HG02588 (cell line): ENCODE data around the gene PTPRK.

Experiments
- ATAC-seq: cut with Tn5 transposase; IDR thresholded peaks from one replicate; pipeline ENCODE4 v1.9.1; 2021; ENCODE audit warnings: mild to moderate bottlenecking, moderate library complexity; ENCODE audit not compliant: unreplicated experiment

The PTPRK gene

GRCh38 chr6:128395596-128395995 is 124.8 kb downstream of the PTPRK start:
- ATAC-seq, result no peak

- ATAC-seq, result no peak
Measured at GRCh38 chr6:128395188-128395587, 125.2 kb downstream of the PTPRK start.

GRCh38 chr6:128394167-128394566 is 126.2 kb downstream of the PTPRK start:
- no peak for ATAC-seq

DNA sequence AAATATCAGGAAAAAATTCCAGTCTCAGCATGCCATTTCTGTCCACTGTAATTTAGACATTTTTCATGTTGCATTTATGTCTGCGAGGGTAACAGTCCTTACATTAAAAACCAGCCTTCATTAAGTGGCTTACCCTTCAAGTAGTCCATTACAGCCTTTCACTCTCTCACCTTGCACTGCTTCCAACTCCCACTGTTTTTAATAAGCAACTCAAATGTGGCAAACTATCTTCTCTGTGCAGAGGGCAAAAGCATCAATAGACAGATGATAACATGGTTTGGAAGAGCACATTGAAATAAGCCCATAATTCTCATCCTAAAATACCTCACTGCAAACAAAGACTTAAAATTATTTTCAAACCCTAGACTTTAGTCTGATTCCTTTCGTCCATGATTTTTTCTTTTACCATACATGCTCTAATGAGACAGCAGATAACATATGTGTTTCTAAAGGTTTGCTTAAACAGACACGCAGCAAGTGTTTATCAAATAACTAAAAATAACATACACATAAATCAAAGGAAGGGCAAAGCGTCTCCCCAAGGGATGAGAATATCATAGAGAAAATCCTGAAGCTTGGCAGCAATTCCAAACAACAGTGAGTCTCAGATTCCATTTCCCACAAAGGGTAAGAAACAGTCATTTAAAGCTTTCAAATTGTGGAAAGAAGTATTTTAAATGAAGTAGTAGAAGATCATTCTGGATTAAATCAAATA is 130.4 kb downstream of the PTPRK start:
- no peak for ATAC-seq

DNA sequence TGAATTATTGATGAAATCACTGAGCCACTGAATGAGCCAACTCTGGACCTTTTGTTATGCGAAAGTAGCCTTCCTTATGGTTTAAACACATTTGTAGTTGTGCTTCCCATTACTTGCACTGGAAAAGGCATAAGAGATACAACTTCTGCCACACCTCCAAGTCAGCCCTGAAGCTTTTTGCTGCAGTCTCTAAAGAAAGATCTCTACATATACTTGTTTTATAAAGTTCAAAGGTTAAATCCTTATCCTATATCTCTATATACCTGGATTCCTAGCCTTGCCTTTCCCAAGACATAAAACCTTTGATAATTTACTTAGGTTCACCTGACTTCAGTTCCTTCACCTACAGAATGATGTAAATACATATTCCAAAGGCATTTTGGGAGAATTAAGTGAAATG is 132.0 kb downstream of the PTPRK start:
- ATAC-seq, result no peak

DNA sequence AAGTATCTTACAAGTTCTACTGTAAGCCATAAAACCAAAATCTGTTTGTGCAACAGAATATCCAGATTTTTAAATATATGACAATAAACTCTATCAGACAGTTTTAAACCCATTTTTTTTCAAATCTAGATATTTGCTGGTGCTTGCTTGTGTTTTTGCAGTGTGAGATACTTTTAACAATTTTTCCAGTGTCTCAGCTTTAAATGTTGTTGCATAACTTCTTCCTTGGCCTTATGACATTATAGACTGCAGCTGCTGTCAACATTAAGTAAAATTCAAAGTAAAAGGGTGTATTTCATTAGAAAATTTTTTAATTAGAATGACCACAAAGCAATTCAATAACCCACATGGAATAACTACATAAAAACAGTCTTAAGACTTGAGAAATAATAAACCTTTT is 139.5 kb downstream of the PTPRK start:
- ATAC-seq, result no peak

- no peak for ATAC-seq
Measured at GRCh38 chr6:128379577-128379976, 140.8 kb downstream of the PTPRK start.

GRCh38 chr6:128376952-128377503 is 143.4 kb downstream of the PTPRK start:
- ATAC-seq, result no peak

DNA sequence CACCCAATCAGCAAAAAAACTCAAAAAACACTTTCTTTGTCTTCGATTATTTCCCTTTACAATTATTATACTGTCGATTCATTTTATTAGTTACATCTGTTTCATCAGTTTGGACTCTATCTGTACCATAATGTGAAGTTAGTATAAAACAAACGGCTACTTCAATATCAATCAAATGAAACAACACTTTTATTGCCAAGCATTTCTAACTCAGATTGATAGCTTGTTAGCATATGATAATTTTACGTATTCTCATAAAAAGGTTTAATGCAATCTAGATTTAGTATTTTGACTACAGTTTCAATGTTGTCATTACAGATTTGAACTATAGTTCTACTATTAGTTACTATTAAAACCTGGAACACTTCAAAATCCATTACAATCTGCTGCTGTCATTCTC is 149.3 kb downstream of the PTPRK start:
- no peak for ATAC-seq

DNA sequence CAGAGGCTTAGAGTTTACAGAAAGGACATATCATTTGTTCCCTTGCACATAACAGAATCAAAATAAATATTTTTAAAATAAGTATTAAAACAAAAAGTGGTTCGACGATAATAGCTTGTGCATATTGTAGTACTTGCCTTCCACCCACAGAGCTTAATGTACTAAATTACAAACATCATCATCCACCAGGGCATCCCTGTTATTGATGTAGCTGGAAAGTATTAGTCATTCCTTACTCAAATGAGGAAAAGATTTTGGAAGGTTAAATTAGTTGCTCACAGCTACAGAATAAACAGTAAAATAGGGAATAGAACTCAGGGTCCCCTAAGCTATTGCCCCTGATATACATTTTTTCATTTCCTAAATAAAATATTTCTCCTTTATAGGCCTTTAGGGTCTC is 150.3 kb downstream of the PTPRK start:
- ATAC-seq, result no peak

GRCh38 chr6:128368213-128368944 is 152.0 kb downstream of the PTPRK start:
- ATAC-seq, result no peak

GRCh38 chr6:128367437-128367836 is 153.0 kb downstream of the PTPRK start:
- ATAC-seq, result no peak

DNA sequence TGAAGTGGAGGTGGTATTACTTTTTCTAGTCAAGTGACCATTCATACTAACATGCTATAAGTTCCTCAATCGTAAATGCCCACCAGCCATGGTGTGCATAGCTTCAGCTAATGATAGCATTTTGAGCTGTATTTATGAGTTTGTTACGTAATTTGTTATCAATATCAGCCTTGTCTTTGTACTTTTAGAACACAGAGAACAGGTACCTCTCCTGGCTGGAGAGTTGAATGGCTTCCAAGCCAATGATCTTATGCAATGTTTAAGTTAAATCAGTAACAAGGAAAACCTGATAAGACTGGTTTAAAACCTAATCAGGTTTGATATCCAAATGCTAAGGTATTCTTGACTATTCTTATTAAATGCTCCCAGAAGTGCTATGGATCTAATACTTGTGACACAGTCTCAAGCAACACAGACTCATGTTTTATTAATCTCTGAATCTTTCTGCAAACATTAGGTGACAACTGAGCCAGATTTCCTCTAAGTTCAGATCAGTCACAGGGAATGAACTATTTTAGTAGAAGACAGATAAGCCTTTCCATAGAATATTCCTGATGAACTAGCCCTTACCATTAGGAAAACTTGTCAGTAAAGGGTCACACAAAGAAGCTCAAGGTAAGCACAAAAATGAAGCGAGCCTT is 154.8 kb downstream of the PTPRK start:
- ATAC-seq, result no peak

DNA sequence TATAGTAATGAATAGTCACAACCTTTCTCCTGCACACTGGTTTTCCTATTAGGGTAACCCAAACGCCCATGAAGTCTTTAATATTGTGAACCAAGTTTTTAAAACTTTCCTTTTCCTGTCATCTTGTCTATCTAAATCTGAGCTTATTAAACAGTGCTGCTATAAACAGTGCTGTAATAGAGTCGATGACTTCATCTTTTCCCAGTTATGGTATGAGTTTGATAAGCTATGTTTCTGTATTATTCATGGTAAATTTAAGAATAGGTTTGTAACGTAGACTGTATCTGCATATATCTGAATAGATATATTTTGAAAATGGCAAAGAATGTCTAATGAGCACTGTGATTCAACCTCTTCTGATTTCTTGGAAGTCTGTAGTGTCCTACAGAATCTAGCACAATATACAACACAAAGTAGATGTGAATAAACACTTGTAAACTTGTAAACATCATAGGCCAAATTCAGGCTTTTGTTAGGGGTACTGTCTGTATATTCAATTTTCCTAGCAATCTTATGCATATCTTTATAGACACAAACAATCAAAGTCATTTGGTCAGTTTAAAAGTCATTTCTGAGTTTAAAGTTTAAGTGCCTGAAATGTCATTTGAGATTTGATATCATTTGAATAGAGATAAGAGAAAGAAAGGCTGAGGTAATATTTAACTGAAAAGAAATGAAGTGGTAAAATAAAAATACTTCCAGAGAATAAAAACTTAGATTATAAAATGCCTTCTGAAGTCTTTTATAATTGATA is 155.5 kb downstream of the PTPRK start:
- no peak for ATAC-seq

DNA sequence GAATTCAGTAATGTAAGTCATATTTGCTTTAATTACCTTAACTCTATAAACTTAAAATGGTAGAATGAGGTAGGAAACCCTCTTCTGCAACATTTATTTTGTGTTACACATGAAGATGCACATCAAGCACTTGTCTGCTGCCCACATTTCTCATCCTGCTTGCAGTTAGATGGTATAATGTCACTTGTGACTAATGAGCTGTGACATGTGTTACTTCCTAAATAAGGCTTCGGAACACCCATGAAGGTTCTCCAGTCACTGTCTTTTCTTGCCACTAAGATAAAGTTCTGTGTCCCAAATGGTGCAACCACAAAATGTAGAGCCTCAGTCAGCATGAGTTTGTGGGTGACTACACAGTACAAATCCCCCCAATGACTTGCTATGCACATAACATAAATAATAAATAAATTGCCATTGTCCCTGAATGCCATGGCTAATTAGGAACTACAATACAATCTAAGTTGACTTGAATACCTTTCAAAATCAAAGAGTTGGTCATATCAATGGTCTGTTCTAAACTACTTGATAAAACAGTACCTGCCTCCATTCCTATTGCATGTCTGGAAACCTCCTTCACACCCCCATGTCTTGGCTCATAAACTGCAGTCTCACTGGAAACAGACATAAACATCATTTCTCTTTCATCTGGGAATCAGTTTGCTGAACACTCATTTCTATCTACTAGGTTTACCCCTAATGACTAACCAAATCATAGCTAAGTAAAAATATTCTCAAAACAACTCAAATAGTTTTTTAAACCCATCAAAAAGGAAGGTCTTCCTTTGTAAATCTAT is 157.2 kb downstream of the PTPRK start:
- no peak for ATAC-seq

DNA sequence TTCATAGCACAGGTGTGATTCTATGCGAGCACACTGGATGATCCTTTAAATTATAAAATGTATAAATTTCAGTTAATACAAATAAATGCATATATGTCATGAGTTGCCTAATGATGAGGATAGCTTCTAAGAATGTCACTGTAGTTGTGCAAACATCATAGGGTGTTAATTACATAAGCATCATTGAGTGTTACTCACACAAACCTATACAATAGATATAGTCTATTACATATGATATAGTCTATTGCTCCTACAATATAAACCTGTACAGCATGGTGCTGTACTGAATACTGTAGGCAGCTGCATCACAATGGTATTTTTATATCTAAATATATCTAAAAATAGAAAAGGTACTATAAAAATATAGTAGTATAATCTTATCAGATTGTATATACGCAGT is 159.0 kb downstream of the PTPRK start:
- no peak for ATAC-seq

- ATAC-seq, result no peak
Measured at GRCh38 chr6:128358244-128358776, 162.1 kb downstream of the PTPRK start.

DNA sequence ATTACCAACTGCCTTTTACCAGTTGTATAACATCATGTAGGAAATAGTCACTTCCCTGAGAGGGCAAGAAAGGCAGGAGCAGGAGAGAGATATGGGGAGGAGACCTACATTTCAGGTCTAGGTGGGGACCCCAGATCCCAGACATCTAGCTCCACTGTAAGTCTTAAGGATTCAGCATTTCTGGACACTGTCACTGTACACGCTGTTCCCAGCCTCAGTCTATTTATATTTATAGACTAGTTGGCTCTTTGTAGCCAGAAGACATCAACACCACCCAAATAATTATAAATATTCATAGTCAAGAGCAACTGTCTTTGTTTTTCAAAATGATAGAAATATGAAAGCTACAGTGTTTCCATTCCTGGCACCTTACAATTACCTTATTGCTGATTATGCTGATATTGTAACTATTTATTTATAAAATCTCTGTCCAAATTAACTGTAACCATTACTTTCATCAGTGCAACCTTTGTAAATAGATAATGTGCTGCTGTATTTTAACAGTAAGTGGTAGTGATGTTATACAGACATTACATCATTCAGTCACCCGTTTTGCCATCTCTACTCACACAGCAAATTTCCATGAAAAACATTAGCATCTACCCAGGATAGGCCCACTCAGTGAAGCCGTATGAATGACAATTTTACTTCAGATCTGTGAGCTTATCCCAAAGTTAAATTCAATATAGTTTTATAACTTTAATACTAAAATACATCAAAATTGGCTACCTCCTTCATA is 162.8 kb downstream of the PTPRK start:
- no peak for ATAC-seq

GRCh38 chr6:128352366-128352765 is 168.0 kb downstream of the PTPRK start:
- no peak for ATAC-seq

- no peak for ATAC-seq
Measured at GRCh38 chr6:128351255-128351514, 169.2 kb downstream of the PTPRK start.
